Endothelial cell of umbilical vein (primary cell): ENCODE measurements around the gene R3HDM2. TPM values are rescaled to one million over a fixed set of nuclear protein-coding genes. Genes with fewer than 3 reads are reported as not detected.
A peak's percentile ranks its signal among the peaks of the same experiment; 100 is the strongest.

Experiments
- BruUV-seq: library from RNA; stranded (reverse); fragments of 400-500 nt; replicated peaks from 2 replicates; lab custom pipeline; 2021; lab: Mats Ljungman, UMichigan
- CTCF ChIA-PET: fragments of 300-600, 350-600 bp; sonication (Branson Sonifier 250); formaldehyde crosslinking; loops from one replicate; lab custom pipeline; 2021; ENCODE audit warnings: antibody characterized with exemption, inconsistent platforms; lab: Charles Lee
- POLR2A ChIA-PET: fragments of 300-600, 350-600 bp; sonication (Branson Sonifier 250); formaldehyde crosslinking; loops from one replicate; lab custom pipeline; 2021; ENCODE audit warnings: antibody characterized with exemption, inconsistent platforms; lab: Charles Lee
- DNase-seq: peaks from one replicate; pipeline ENCODE4 v3.0.0-alpha.2; 2011; ENCODE audit warnings: low read depth, low spot score
- FAIRE-seq: peaks from 2 replicates; lab custom pipeline; 2011; peaks lifted over from hg19 to GRCh38; lab: Jason Lieb, UNC
- H2AFZ ChIP-seq: 2 replicates; pipeline ENCODE4 v1.6.0; 2012; ENCODE audit warnings: low read depth, low read length, control low read depth, inconsistent platforms
- H3K27ac ChIP-seq: 2 replicates; pipeline ENCODE4 v1.5.1; 2011; ENCODE audit warnings: low read depth, mild to moderate bottlenecking, control low read depth, low read length, moderate library complexity; ENCODE audit not compliant: insufficient read depth
- H3K27me3 ChIP-seq, 2 experiments: 2 replicates each; pipeline versions ENCODE4 v1.6.0 to v1.6.1; 2011; ENCODE audit warnings: low read length in 2 of 2, mixed read lengths in 1 of 2; ENCODE audit not compliant: control insufficient read depth in 2 of 2, insufficient read depth in 2 of 2
- H3K36me3 ChIP-seq, 2 experiments: 2 replicates in 1 of 2; 3 replicates in 1 of 2; pipeline ENCODE4 v1.5.1; 2011; ENCODE audit warnings: low read length in 2 of 2, mild to moderate bottlenecking in 1 of 2, moderate library complexity in 1 of 2; ENCODE audit not compliant: control insufficient read depth in 2 of 2, insufficient read depth in 2 of 2; ENCODE audit errors: extremely low read depth in 1 of 2
- H3K4me1 ChIP-seq: 3 replicates; pipeline ENCODE4 v1.5.1; 2011; ENCODE audit warnings: mild to moderate bottlenecking, low read length; ENCODE audit not compliant: control insufficient read depth, insufficient read depth; ENCODE audit errors: extremely low read depth
- H3K4me2 ChIP-seq: 2 replicates; pipeline ENCODE4 v1.6.1; 2011; ENCODE audit warnings: low read length, control low read depth, mixed read lengths; ENCODE audit not compliant: insufficient read depth
- H3K4me3 ChIP-seq, 3 experiments: fragments of 200-600 bp in 1 of 3; sonication (generic), shearing (Covaris generic) in 1 of 3; replicated peaks in 1 of 3; 2 replicates each; pipeline ENCODE4 v1.5.1; 2011 to 2016; ENCODE audit warnings: control low read depth in 3 of 3, low read length in 3 of 3, mild to moderate bottlenecking in 2 of 3, inconsistent platforms in 1 of 3, low read depth in 1 of 3, moderate library complexity in 1 of 3; ENCODE audit not compliant: insufficient read depth in 1 of 3
- H3K79me2 ChIP-seq: 2 replicates; pipeline ENCODE4 v1.6.0; 2012; ENCODE audit warnings: low read length, inconsistent platforms; ENCODE audit not compliant: control insufficient read depth, insufficient read depth
- H3K9ac ChIP-seq: replicated peaks from 2 replicates; pipeline ENCODE3; 2011; ENCODE audit warnings: low read length, control low read depth; ENCODE audit not compliant: insufficient read depth; ENCODE audit errors: extremely low read depth
- H3K9me1 ChIP-seq: replicated peaks from 3 replicates; pipeline ENCODE4 v1.6.0; 2011; ENCODE audit warnings: mild to moderate bottlenecking, low read length; ENCODE audit not compliant: control insufficient read depth, insufficient read depth; ENCODE audit errors: extremely low read depth
- H3K9me3 ChIP-seq: replicated peaks from 2 replicates; pipeline ENCODE4 v1.5.1; 2012; ENCODE audit warnings: low read length, inconsistent platforms; ENCODE audit not compliant: control insufficient read depth, insufficient read depth
- H4K20me1 ChIP-seq: replicated peaks from 2 replicates; pipeline ENCODE3; 2011; ENCODE audit warnings: mild to moderate bottlenecking, low read length; ENCODE audit not compliant: control insufficient read depth, insufficient read depth; ENCODE audit errors: extremely low read depth
- EZH2 ChIP-seq: IDR thresholded peaks from 2 replicates; pipeline ENCODE4 v1.6.1; 2012; ENCODE audit warnings: borderline replicate concordance, low read depth, mild to moderate bottlenecking, moderate library complexity, low read length, inconsistent platforms; ENCODE audit not compliant: severe bottlenecking
- FOS ChIP-seq: IDR thresholded peaks from 2 replicates; pipeline ENCODE4 v1.6.1; 2011; ENCODE audit warnings: mild to moderate bottlenecking, low read length, moderate library complexity, borderline replicate concordance; ENCODE audit not compliant: insufficient read depth
- MAX ChIP-seq: IDR thresholded peaks from 2 replicates; pipeline ENCODE4 v1.6.1; 2011; ENCODE audit not compliant: insufficient read depth, insufficient read length
- POLR2A ChIP-seq: IDR thresholded peaks from 2 replicates; pipeline ENCODE4 v1.6.1; 2012; ENCODE audit warnings: low read depth, mild to moderate bottlenecking, control low read depth, low read length
- POLR2AphosphoS5 ChIP-seq: IDR thresholded peaks from 2 replicates; pipeline ENCODE4 v1.6.1; 2012; ENCODE audit warnings: low read depth, mild to moderate bottlenecking, control low read depth, low read length, moderate library complexity; ENCODE audit not compliant: insufficient read depth
- dilution Hi-C: fragments of 300-500 bp; cut with MboI; formaldehyde crosslinking; loops from one replicate; pipeline ENCODE4 v1.15.0; 2019; ENCODE audit warnings: low sequenced_read_pairs; ENCODE audit not compliant: extremely low pct_ligation_motif_present
- intact Hi-C: fragments of 100-400 bp; cut with micrococcal nuclease; formaldehyde crosslinking; loops from one replicate; pipeline ENCODE4 v1.10.0; 2022
- polyA plus RNA-seq, 4 experiments: library from polyadenylated mRNA; depleted of rRNA in 3 of 4; stranded (reverse) in 3 of 4; unstranded in 1 of 4; fragments of >200 nt; gene quantifications; 2 replicates each; pipeline versions ENCODE4 v1.2.1 to v1.2.3, GENCODE V29; 2011 to 2012; ENCODE audit warnings: missing spikeins in 1 of 4
- total RNA-seq: library from RNA; stranded (reverse); gene quantifications from 2 replicates; pipeline ENCODE4 v1.2.3, GENCODE V29; 2021
- TF ChIP-seq, protein P1 (sequence below), 2 donors: IDR thresholded peaks; 1 replicate in 1 of 2; 2 replicates in 1 of 2; pipeline ENCODE4 v1.5.1; 2011; ENCODE audit warnings: low read length in 2 of 2, mild to moderate bottlenecking in 2 of 2, moderate library complexity in 2 of 2, control low read depth in 1 of 2, inconsistent platforms in 1 of 2, low read depth in 1 of 2; ENCODE audit not compliant: insufficient read depth in 1 of 2; ENCODE audit errors: extremely low read depth in 1 of 2

R3HDM2 gene
- total and polyA plus RNA-seq, 2 donors (not counting 3 experiments of a cell fraction or from before 2014, with no cell fraction given), result 26.1 to 31.3 TPM

GRCh38 chr12:57229634-57230380 lies 201.0 kb downstream of the R3HDM2 start, which contains the start of gene SHMT2:
TSS of gene SHMT2 (plus strand) at chr12:57229711. CDS start at chr12:57229779, 68 bp downstream.
- H3K4me1 ChIP-seq, result peaks cover 18% of the 10 kb centered on the region
- intact Hi-C loops, result loop anchor here (1.0 kb wide), 1 partner anchor 9 kb away; no protein-coding TSS in a partner anchor
- H3K79me2 ChIP-seq, result peaks cover 23% of the 10 kb centered on the region
- H3K36me3 ChIP-seq, result peaks cover 3 to 27% of the 10 kb centered on the region in 2 experiments
- peak within 1 kb of the TSS; percentile 91 for H3K27ac ChIP-seq
- POLR2A ChIA-PET, result interaction anchor here (0.6 to 1.5 kb wide), 5 partner anchors 9 to 118 kb away, joined by 3 to 11 read pairs (median 4); partner anchors contain the start of gene STAT6
- H2AFZ ChIP-seq, result peak within 1 kb of the TSS; percentile 69
- peak within 1 kb of the TSS; percentile 77 for H3K4me2 ChIP-seq
- peak; percentile 70 for TF ChIP-seq POLR2AphosphoS5
- no peak for TF ChIP-seq FOS
- no peak for TF ChIP-seq EZH2
- TF ChIP-seq, protein P1, sequence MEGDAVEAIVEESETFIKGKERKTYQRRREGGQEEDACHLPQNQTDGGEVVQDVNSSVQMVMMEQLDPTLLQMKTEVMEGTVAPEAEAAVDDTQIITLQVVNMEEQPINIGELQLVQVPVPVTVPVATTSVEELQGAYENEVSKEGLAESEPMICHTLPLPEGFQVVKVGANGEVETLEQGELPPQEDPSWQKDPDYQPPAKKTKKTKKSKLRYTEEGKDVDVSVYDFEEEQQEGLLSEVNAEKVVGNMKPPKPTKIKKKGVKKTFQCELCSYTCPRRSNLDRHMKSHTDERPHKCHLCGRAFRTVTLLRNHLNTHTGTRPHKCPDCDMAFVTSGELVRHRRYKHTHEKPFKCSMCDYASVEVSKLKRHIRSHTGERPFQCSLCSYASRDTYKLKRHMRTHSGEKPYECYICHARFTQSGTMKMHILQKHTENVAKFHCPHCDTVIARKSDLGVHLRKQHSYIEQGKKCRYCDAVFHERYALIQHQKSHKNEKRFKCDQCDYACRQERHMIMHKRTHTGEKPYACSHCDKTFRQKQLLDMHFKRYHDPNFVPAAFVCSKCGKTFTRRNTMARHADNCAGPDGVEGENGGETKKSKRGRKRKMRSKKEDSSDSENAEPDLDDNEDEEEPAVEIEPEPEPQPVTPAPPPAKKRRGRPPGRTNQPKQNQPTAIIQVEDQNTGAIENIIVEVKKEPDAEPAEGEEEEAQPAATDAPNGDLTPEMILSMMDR (IDR thresholded peaks at IDR 0.05; ENCODE audit: extremely low read depth in 1 of 2, insufficient read depth in 1 of 2, low read depth in 1 of 2, low read length in 2 of 2), result no peak
- peak; percentile 75 for TF ChIP-seq MAX
- TF ChIP-seq POLR2A, result peak; percentile 70
- FAIRE-seq (peak; percentile 99), DNase-seq (peak; percentile 94)
- H3K9me3 ChIP-seq, result no peaks in the 10 kb centered on the region
- H3K4me3 ChIP-seq, result peak within 1 kb of the TSS; percentile 44 to 73 (median 63)
- no TSS peak for BruUV-seq
- H3K9ac ChIP-seq, result peak within 1 kb of the TSS; percentile 96
- peaks cover 15 to 18% of the 10 kb centered on the region in 2 experiments for H3K27me3 ChIP-seq
- dilution Hi-C loops, result no loop called here
- H3K9me1 ChIP-seq, result no peaks in the 10 kb centered on the region
- CTCF ChIA-PET, result interaction anchor here (0.7 to 5.0 kb wide), 16 partner anchors 10 to 229 kb away, joined by 3 to 129 read pairs (median 4); partner anchors contain the start of genes GLI1 and STAC3
- H4K20me1 ChIP-seq, result no peaks in the 10 kb centered on the region
